Measurements from ENCODE around the gene TRIM2.

- TF ChIP-seq POLR2A (IDR thresholded peaks at IDR 0.05) (no peak), CTCF (IDR thresholded peaks at IDR 0.05) (no peak)
Measured at GRCh38 chr4:153207027-153207426, 2.8 kb downstream of the TRIM2 start.

All from body of pancreas (tissue), 4 donors.